ENCODE measurements around the gene GIMAP8. TPM values are rescaled to one million over a fixed set of nuclear protein-coding genes. Genes with fewer than 3 reads are reported as not detected.

The GIMAP8 gene
- total and polyA plus RNA-seq, 2 experiments from 2014 or later, result 0.06 TPM; not detected in 1

DNA sequence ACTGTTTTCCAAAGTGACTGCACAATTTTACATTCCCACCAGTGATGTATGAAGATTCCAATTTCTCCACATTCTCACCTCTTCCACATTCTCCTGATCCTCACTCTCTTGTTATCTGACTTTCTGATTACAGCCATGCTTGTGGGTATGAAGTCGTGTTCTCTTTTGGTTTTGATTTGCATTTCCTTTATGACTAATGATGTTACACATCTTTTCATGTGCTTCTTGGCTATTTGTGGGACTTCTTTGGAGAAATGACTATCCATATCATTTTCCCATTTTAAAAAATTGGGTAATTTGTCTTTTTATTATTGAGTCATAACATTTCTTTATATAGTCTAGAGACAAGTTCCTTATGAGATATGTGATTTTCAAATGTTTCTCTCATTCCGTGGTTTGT, 10.5 kb upstream of the GIMAP8 start (continued):
- TF ChIP-seq NANOG (IDR thresholded peaks at IDR 0.05; ENCODE audit: borderline replicate concordance) (no peak), JUNB (IDR thresholded peaks at IDR 0.05; ENCODE audit: unreplicated experiment) (no peak), STAT1 (IDR thresholded peaks at IDR 0.05; ENCODE audit: unreplicated experiment) (no peak), CREB1 (CRISPR knock-in tag; IDR thresholded peaks at IDR 0.05; ENCODE audit: low read depth) (no peak), ZNF114 (CRISPR knock-in tag; IDR thresholded peaks at IDR 0.05) (no peak)
- TF ChIP-seq, protein P1, sequence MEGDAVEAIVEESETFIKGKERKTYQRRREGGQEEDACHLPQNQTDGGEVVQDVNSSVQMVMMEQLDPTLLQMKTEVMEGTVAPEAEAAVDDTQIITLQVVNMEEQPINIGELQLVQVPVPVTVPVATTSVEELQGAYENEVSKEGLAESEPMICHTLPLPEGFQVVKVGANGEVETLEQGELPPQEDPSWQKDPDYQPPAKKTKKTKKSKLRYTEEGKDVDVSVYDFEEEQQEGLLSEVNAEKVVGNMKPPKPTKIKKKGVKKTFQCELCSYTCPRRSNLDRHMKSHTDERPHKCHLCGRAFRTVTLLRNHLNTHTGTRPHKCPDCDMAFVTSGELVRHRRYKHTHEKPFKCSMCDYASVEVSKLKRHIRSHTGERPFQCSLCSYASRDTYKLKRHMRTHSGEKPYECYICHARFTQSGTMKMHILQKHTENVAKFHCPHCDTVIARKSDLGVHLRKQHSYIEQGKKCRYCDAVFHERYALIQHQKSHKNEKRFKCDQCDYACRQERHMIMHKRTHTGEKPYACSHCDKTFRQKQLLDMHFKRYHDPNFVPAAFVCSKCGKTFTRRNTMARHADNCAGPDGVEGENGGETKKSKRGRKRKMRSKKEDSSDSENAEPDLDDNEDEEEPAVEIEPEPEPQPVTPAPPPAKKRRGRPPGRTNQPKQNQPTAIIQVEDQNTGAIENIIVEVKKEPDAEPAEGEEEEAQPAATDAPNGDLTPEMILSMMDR (conservative IDR thresholded peaks at IDR 0.05; ENCODE audit: low read depth in 2 of 2), result no peak
- TF ChIP-seq, protein P2, sequence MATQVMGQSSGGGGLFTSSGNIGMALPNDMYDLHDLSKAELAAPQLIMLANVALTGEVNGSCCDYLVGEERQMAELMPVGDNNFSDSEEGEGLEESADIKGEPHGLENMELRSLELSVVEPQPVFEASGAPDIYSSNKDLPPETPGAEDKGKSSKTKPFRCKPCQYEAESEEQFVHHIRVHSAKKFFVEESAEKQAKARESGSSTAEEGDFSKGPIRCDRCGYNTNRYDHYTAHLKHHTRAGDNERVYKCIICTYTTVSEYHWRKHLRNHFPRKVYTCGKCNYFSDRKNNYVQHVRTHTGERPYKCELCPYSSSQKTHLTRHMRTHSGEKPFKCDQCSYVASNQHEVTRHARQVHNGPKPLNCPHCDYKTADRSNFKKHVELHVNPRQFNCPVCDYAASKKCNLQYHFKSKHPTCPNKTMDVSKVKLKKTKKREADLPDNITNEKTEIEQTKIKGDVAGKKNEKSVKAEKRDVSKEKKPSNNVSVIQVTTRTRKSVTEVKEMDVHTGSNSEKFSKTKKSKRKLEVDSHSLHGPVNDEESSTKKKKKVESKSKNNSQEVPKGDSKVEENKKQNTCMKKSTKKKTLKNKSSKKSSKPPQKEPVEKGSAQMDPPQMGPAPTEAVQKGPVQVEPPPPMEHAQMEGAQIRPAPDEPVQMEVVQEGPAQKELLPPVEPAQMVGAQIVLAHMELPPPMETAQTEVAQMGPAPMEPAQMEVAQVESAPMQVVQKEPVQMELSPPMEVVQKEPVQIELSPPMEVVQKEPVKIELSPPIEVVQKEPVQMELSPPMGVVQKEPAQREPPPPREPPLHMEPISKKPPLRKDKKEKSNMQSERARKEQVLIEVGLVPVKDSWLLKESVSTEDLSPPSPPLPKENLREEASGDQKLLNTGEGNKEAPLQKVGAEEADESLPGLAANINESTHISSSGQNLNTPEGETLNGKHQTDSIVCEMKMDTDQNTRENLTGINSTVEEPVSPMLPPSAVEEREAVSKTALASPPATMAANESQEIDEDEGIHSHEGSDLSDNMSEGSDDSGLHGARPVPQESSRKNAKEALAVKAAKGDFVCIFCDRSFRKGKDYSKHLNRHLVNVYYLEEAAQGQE (IDR thresholded peaks at IDR 0.05; ENCODE audit: unreplicated experiment), result no peak

DNA sequence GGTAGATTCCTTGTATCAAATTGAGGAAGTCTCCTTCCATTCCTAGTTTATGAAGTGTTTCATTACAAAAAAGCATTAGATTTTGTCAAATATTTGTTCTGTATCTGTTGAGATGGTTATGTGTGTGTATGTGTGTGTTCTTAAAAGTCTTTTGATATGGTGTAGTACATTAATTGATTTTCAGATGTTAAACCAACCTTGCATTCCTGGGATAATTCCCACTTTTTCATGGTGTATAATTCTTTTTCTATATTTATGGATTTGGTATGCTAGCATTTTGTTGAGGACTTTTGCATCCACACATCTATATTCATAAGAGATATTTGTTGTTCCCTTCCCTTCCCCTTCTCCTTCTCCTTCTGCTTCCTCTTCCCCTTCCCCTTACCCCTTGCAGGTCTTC, 8.9 kb upstream of the GIMAP8 start:
- H3K36me3 ChIP-seq (ENCODE audit: insufficient read depth), result no peaks in the 10 kb centered on the region
- H4K20me1 ChIP-seq (replicated peaks; ENCODE audit: insufficient read depth), result no peaks in the 10 kb centered on the region
- H3K36me3 Mint-ChIP-seq (ENCODE audit: low read depth), result peaks cover 3% of the 10 kb centered on the region; the same call in 1 of the 3 replicates
- ATAC-seq (no peak), DNase-seq (ENCODE audit: low spot score) (no peak)
- no peaks in the 10 kb centered on the region for H3K79me2 ChIP-seq (replicated peaks; ENCODE audit: insufficient read depth)
- H3K9me3 Mint-ChIP-seq, result peaks cover 12% of the 10 kb centered on the region; the same call in 2 of the 3 replicates
- H3K9me2 ChIP-seq (ENCODE audit: insufficient read depth), result no peaks in the 10 kb centered on the region
- no peak overlapping the region for H2AFZ ChIP-seq
- peaks cover 10% of the 10 kb centered on the region for H3K27me3 Mint-ChIP-seq (ENCODE audit: insufficient read depth, low read depth, poor library complexity)
- no peak overlapping the region for H3K4me3 ChIP-seq
- H3K27ac Mint-ChIP-seq, result no peak overlapping the region
- H3K4me1 ChIP-seq (ENCODE audit: insufficient read depth), result no peaks in the 10 kb centered on the region
- no peaks in the 10 kb centered on the region for H3F3A ChIP-seq (replicated peaks; ENCODE audit: low read depth)
- H3K27ac ChIP-seq (ENCODE audit: low read depth), result no peak overlapping the region
- no peaks in the 10 kb centered on the region; the same call in 2 of the 3 replicates for H3K4me1 Mint-ChIP-seq
- H3K27me3 ChIP-seq (ENCODE audit: insufficient read depth), result no peaks in the 10 kb centered on the region
- no peak overlapping the region for H3K4me3 Mint-ChIP-seq
- no peak overlapping the region for H3K4me2 ChIP-seq
- TF ChIP-seq, protein P2 (IDR thresholded peaks at IDR 0.05; ENCODE audit: unreplicated experiment), result no peak
- TF ChIP-seq, protein P3, sequence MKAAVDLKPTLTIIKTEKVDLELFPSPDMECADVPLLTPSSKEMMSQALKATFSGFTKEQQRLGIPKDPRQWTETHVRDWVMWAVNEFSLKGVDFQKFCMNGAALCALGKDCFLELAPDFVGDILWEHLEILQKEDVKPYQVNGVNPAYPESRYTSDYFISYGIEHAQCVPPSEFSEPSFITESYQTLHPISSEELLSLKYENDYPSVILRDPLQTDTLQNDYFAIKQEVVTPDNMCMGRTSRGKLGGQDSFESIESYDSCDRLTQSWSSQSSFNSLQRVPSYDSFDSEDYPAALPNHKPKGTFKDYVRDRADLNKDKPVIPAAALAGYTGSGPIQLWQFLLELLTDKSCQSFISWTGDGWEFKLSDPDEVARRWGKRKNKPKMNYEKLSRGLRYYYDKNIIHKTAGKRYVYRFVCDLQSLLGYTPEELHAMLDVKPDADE (IDR thresholded peaks at IDR 0.05), result no peak

Data from GM23338 (cell line).